IMR-90 (cell line): Measurements from ENCODE around the gene USP40. TPM values are rescaled to one million over a fixed set of nuclear protein-coding genes. Genes with fewer than 3 reads are reported as not detected.

Experiments
- ATAC-seq: fragments of 200-7000 bp; cut with Tn5 transposase; 2 replicates; pipeline ENCODE4 v1.9.1; 2020; ENCODE audit warnings: low read depth, mild to moderate bottlenecking, moderate library complexity
- BruUV-seq: library from RNA; stranded (reverse); fragments of 400-500 nt; replicated peaks from 2 replicates; lab custom pipeline; 2021; lab: Mats Ljungman, UMichigan
- CTCF ChIA-PET: fragments of 300-600 bp; formaldehyde crosslinking; extraction: SDS; loops from one replicate; lab custom pipeline; 2021; ENCODE audit warnings: antibody characterized with exemption; lab: Yijun Ruan, JAX
- POLR2A ChIA-PET: fragments of 300-600 bp; sonication (Branson Sonifier 250); formaldehyde crosslinking; loops from one replicate; lab custom pipeline; 2022; ENCODE audit warnings: antibody characterized with exemption; ENCODE audit not compliant: unreplicated experiment; lab: Charles Lee
- DNase-seq: peaks from one replicate; pipeline ENCODE4 v3.0.0; 2013
- H2AFZ ChIP-seq: replicated peaks from 2 replicates; pipeline ENCODE3; 2013; ENCODE audit warnings: low read length, mild to moderate bottlenecking; ENCODE audit not compliant: poor library complexity
- H2AK5ac ChIP-seq: 2 replicates; pipeline ENCODE4 v1.6.1; 2013; ENCODE audit warnings: low read depth, low read length, inconsistent platforms
- H2AK9ac ChIP-seq: replicated peaks from 2 replicates; pipeline ENCODE3; 2013; ENCODE audit warnings: mild to moderate bottlenecking, low read depth, low read length, moderate library complexity; ENCODE audit not compliant: poor library complexity
- H2BK120ac ChIP-seq: 2 replicates; pipeline ENCODE4 v1.6.1; 2013; ENCODE audit warnings: low read depth, low read length, inconsistent platforms
- H2BK15ac ChIP-seq: 3 replicates; pipeline ENCODE4 v1.6.1; 2013; ENCODE audit warnings: low read depth, low read length, inconsistent platforms
- H2BK20ac ChIP-seq: 2 replicates; pipeline ENCODE4 v1.6.1; 2013; ENCODE audit warnings: low read depth, mild to moderate bottlenecking, inconsistent platforms, low read length, moderate library complexity
- H2BK5ac ChIP-seq: 2 replicates; pipeline ENCODE4 v1.6.1; 2013; ENCODE audit warnings: mild to moderate bottlenecking, low read depth, low read length, inconsistent platforms; ENCODE audit not compliant: poor library complexity, severe bottlenecking
- H3K14ac ChIP-seq: replicated peaks from 2 replicates; pipeline ENCODE4 v1.6.1; 2013; ENCODE audit warnings: low read depth, low read length, inconsistent platforms
- H3K18ac ChIP-seq: 2 replicates; pipeline ENCODE4 v1.6.1; 2013; ENCODE audit warnings: low read depth, low read length, control low read depth
- H3K23ac ChIP-seq: 2 replicates; pipeline ENCODE4 v1.6.1; 2013; ENCODE audit warnings: low read depth, low read length, inconsistent platforms
- H3K27ac ChIP-seq: 2 replicates; pipeline ENCODE4 v1.5.1; 2013; ENCODE audit warnings: mild to moderate bottlenecking, control low read depth, low read length; ENCODE audit not compliant: insufficient read depth
- H3K27me3 ChIP-seq: 2 replicates; pipeline ENCODE4 v1.6.1; 2013; ENCODE audit warnings: low read length; ENCODE audit not compliant: control insufficient read depth, insufficient read depth
- H3K36me3 ChIP-seq: 2 replicates; pipeline ENCODE4 v1.6.1; 2013; ENCODE audit warnings: low read length, mixed read lengths; ENCODE audit not compliant: control insufficient read depth, insufficient read depth
- H3K4ac ChIP-seq: 2 replicates; pipeline ENCODE4 v1.6.1; 2013; ENCODE audit warnings: low read depth, low read length, inconsistent platforms
- H3K4me1 ChIP-seq: 2 replicates; pipeline ENCODE4 v1.6.1; 2013; ENCODE audit warnings: low read length, mixed read lengths; ENCODE audit not compliant: control insufficient read depth, insufficient read depth
- H3K4me2 ChIP-seq: 2 replicates; pipeline ENCODE4 v1.6.1; 2013; ENCODE audit warnings: low read depth, mild to moderate bottlenecking, control low read depth, low read length, moderate library complexity
- H3K4me3 ChIP-seq: 2 replicates; pipeline ENCODE4 v1.5.1; 2013; ENCODE audit warnings: low read depth, mild to moderate bottlenecking, control low read depth, low read length, moderate library complexity; ENCODE audit not compliant: insufficient read depth
- H3K56ac ChIP-seq: 2 replicates; pipeline ENCODE4 v1.6.1; 2013; ENCODE audit warnings: low read length, inconsistent platforms; ENCODE audit not compliant: insufficient read depth; ENCODE audit errors: extremely low read depth
- H3K79me1 ChIP-seq, 2 experiments: 2 replicates each; pipeline ENCODE4 v1.6.1; 2013; ENCODE audit warnings: low read length in 2 of 2, inconsistent platforms in 1 of 2, low read depth in 1 of 2
- H3K9ac ChIP-seq: 2 replicates; pipeline ENCODE4 v1.6.1; 2013; ENCODE audit warnings: low read depth, low read length, control low read depth
- H3K9me1 ChIP-seq: 2 replicates; pipeline ENCODE4 v1.6.1; 2013; ENCODE audit warnings: low read length, inconsistent platforms; ENCODE audit not compliant: insufficient read depth
- H3K9me3 ChIP-seq: 2 replicates; pipeline ENCODE4 v1.6.1; 2013; ENCODE audit warnings: low read length; ENCODE audit not compliant: control insufficient read depth, insufficient read depth
- H4K20me1 ChIP-seq: 2 replicates; pipeline ENCODE4 v1.6.1; 2013; ENCODE audit warnings: low read length, inconsistent platforms; ENCODE audit not compliant: insufficient read depth
- H4K5ac ChIP-seq: 2 replicates; pipeline ENCODE4 v1.6.1; 2013; ENCODE audit warnings: mild to moderate bottlenecking, low read depth, low read length, control low read depth
- H4K8ac ChIP-seq, 2 experiments: 2 replicates each; pipeline ENCODE4 v1.6.1; 2013; ENCODE audit warnings: low read depth in 2 of 2, low read length in 2 of 2, control low read depth in 1 of 2, inconsistent platforms in 1 of 2
- H4K91ac ChIP-seq: 2 replicates; pipeline ENCODE4 v1.6.1; 2013; ENCODE audit warnings: low read depth, low read length, inconsistent platforms; ENCODE audit not compliant: insufficient read depth
- BHLHE40 ChIP-seq: fragments of 150-350 bp; IDR thresholded peaks from 2 replicates; pipeline ENCODE4 v1.6.1; 2016; ENCODE audit warnings: mild to moderate bottlenecking, low read depth, low read length
- CEBPB ChIP-seq: IDR thresholded peaks from 2 replicates; pipeline ENCODE4 v1.6.1; 2012; ENCODE audit warnings: low read depth, low read length, improper control_type of control experiment
- CHD1 ChIP-seq: IDR thresholded peaks from 2 replicates; pipeline ENCODE4 v1.6.1; 2012; ENCODE audit warnings: low read depth, low read length, improper control_type of control experiment
- CTCF ChIP-seq: conservative IDR thresholded peaks from 2 replicates; pipeline ENCODE4 v1.5.1; 2012; ENCODE audit warnings: mild to moderate bottlenecking, low read depth, low read length, improper control_type of control experiment
- ELK1 ChIP-seq: fragments of 150-350 bp; IDR thresholded peaks from 2 replicates; pipeline ENCODE4 v1.6.1; 2016; ENCODE audit warnings: low read depth, mild to moderate bottlenecking, low read length, moderate library complexity, borderline replicate concordance
- FOS ChIP-seq: fragments of 150-350 bp; IDR thresholded peaks from 2 replicates; pipeline ENCODE4 v1.6.1; 2016; ENCODE audit warnings: low read depth, low read length
- MAFK ChIP-seq: IDR thresholded peaks from 2 replicates; pipeline ENCODE4 v1.6.1; 2012; ENCODE audit warnings: low read depth, low read length, improper control_type of control experiment
- MAZ ChIP-seq: IDR thresholded peaks from 2 replicates; pipeline ENCODE4 v1.6.1; 2012; ENCODE audit warnings: low read depth, mild to moderate bottlenecking, low read length, improper control_type of control experiment, moderate library complexity, borderline replicate concordance
- MXI1 ChIP-seq: IDR thresholded peaks from 2 replicates; pipeline ENCODE4 v1.6.1; 2012; ENCODE audit warnings: low read depth, mild to moderate bottlenecking, low read length, moderate library complexity, borderline replicate concordance
- NFE2L2 ChIP-seq: fragments of 150-350 bp; IDR thresholded peaks from 2 replicates; pipeline ENCODE4 v1.6.1; 2016; ENCODE audit warnings: low read depth, mild to moderate bottlenecking, low read length
- POLR2A ChIP-seq: IDR thresholded peaks from 2 replicates; pipeline ENCODE4 v1.6.1; 2012; ENCODE audit warnings: mild to moderate bottlenecking, low read depth, low read length
- RAD21 ChIP-seq: IDR thresholded peaks from 2 replicates; pipeline ENCODE4 v1.6.1; 2012; ENCODE audit warnings: low read length, improper control_type of control experiment
- RCOR1 ChIP-seq: IDR thresholded peaks from 2 replicates; pipeline ENCODE4 v1.6.1; 2012; ENCODE audit warnings: mild to moderate bottlenecking, low read length, improper control_type of control experiment; ENCODE audit not compliant: insufficient replicate concordance
- RFX5 ChIP-seq: IDR thresholded peaks from 2 replicates; pipeline ENCODE4 v1.8.0; 2012; ENCODE audit warnings: low read depth, mild to moderate bottlenecking, low read length, moderate library complexity
- SMC3 ChIP-seq: fragments of 150-350 bp; IDR thresholded peaks from 2 replicates; pipeline ENCODE4 v1.6.1; 2016; ENCODE audit warnings: low read depth, mild to moderate bottlenecking, antibody characterized with exemption, low read length, moderate library complexity
- USF2 ChIP-seq: fragments of 150-350 bp; IDR thresholded peaks from 2 replicates; pipeline ENCODE4 v1.6.1; 2017; ENCODE audit warnings: mild to moderate bottlenecking, antibody characterized with exemption, low read length, low read depth
- WGBS, 2 experiments: methylation state at CpG; one replicate each; pipeline versions ENCODE4 v1.1.5 to v1.1.7; 2013; ENCODE audit warnings: missing lambda C conversion rate in 2 of 2; ENCODE audit not compliant: insufficient read length in 1 of 2; ENCODE audit errors: extremely low coverage in 2 of 2; 5-methylcytosine and 5-hydroxymethylcytosine counted together
- dilution Hi-C: fragments of 300-500 bp; cut with HindIII; formaldehyde crosslinking; loops from one replicate; pipeline ENCODE4 v1.14.3; 2018; ENCODE audit warnings: low sequenced_read_pairs; ENCODE audit not compliant: unreplicated experiment
- in situ Hi-C: fragments of 300-500 bp; cut with MboI; formaldehyde crosslinking; loops from 3 replicates; pipeline ENCODE4 v1.14.3; 2019; ENCODE audit warnings: low sequenced_read_pairs, inconsistent platforms, mixed read lengths
- intact Hi-C: fragments of 100-400 bp; cut with micrococcal nuclease; formaldehyde crosslinking; loops from 2 replicates; pipeline ENCODE4 v1.10.0; 2022
- polyA plus RNA-seq, 3 experiments: library from polyadenylated mRNA; depleted of rRNA; stranded (reverse); fragments of >200 nt; gene quantifications; 2 replicates each; pipeline ENCODE4 v1.2.3, GENCODE V29; 2012; ENCODE audit warnings: low replicate concordance in 1 of 3
- total RNA-seq: library from RNA; depleted of rRNA; stranded (reverse); fragments of >200 nt; gene quantifications from 2 replicates; pipeline ENCODE4 v1.2.3, GENCODE V29; 2012

The USP40 gene
- total and polyA plus RNA-seq, 2 of the 4 experiments (the other 2 are of a cell fraction), result 30.1 to 30.8 TPM

GRCh38 chr2:233448575-233448974, 118.0 kb downstream of the USP40 start:
- Histone ChIP-seq H3K4me1 (no peaks in the 10 kb centered on the region), H3K23ac (no peak overlapping the region), H4K8ac (no peak overlapping the region), H2BK15ac (no peak overlapping the region), H3K9me3 (no peaks in the 10 kb centered on the region), H2BK20ac (no peak overlapping the region), H3K9me1 (peaks cover 2% of the 10 kb centered on the region; the same call in 1 of the 2 replicates), H3K36me3 (peaks cover 29% of the 10 kb centered on the region), H3K4me2 (no peak overlapping the region), H3K27ac (no peak overlapping the region), H2AFZ (no peak overlapping the region), H3K4me3 (no peak overlapping the region), H2AK9ac (no peak overlapping the region), H2BK120ac (no peak overlapping the region), H3K18ac (no peak overlapping the region), H4K91ac (no peak overlapping the region), H4K20me1 (no peaks in the 10 kb centered on the region), H2AK5ac (no peak overlapping the region), H3K27me3 (no peaks in the 10 kb centered on the region), H3K9ac (no peak overlapping the region), H4K5ac (no peak overlapping the region), H3K56ac (no peak overlapping the region), H3K4ac (no peak overlapping the region), H2BK5ac (no peak overlapping the region), H3K14ac (no peak overlapping the region), H3K79me1 (no peaks in the 10 kb centered on the region)
- POLR2A ChIA-PET, result no interaction called here
- ATAC-seq (no peak), DNase-seq (no peak)
- TF ChIP-seq MXI1, result no peak
- no peak for TF ChIP-seq RFX5
- TF ChIP-seq SMC3, result no peak
- TF ChIP-seq CEBPB, result no peak
- no peak for TF ChIP-seq ELK1
- TF ChIP-seq MAFK, result no peak
- no peak for TF ChIP-seq POLR2A
- TF ChIP-seq NFE2L2, result no peak
- TF ChIP-seq RAD21, result no peak
- TF ChIP-seq BHLHE40, result no peak
- TF ChIP-seq CTCF, result no peak
- no peak for TF ChIP-seq CHD1
- no peak for TF ChIP-seq FOS
- no peak for TF ChIP-seq MAZ
- TF ChIP-seq USF2, result no peak
- no peak for TF ChIP-seq RCOR1
- dilution Hi-C loops (no loop called here), intact Hi-C loops (loop anchor here (1.0 kb wide), 1 partner anchor 266 kb away; no protein-coding TSS in a partner anchor), in situ Hi-C loops (loop anchor here (5.0 to 10.0 kb wide), 3 partner anchors 96 to 264 kb away; partner anchors contain the start of genes DGKD and UGT1A5)
- WGBS, 2 experiments, result no CpG with 5 or more reads among the region's 4 CpGs
- CTCF ChIA-PET, result interaction anchor here (0.7 to 1.5 kb wide), 8 partner anchors 10 to 384 kb away, joined by 3 to 9 read pairs (median 4); no protein-coding TSS in a partner anchor
- BruUV-seq, result no TSS peak
